Keratinocyte (primary cell): ENCODE results near the gene CLHC1. TPM values are rescaled to one million over a fixed set of nuclear protein-coding genes. Genes with fewer than 3 reads are reported as not detected.
"Not testable (repeated sequence)": the region's sequence is repeated elsewhere in the genome, so short reads cannot be mapped to it uniquely, and the experiment has no call there.

ENCODE experiments used
- DNase-seq: peaks from one replicate; pipeline ENCODE4 v3.0.0-alpha.2; 2011; ENCODE audit warnings: low read depth, missing footprints, low spot score
- FAIRE-seq: peaks from 2 replicates; lab custom pipeline; 2011; peaks lifted over from hg19 to GRCh38; lab: Jason Lieb, UNC
- H2AFZ ChIP-seq: 2 replicates; pipeline ENCODE4 v1.6.0; 2012; ENCODE audit warnings: low read length, control low read depth, inconsistent platforms; ENCODE audit not compliant: control insufficient read depth
- H3K27ac ChIP-seq: 2 replicates; pipeline ENCODE4 v1.5.1; 2011; ENCODE audit warnings: low read length; ENCODE audit not compliant: control insufficient read depth, insufficient read depth
- H3K27me3 ChIP-seq: 3 replicates; pipeline ENCODE4 v1.6.0; 2011; ENCODE audit warnings: low read length; ENCODE audit not compliant: control insufficient read depth, insufficient read depth; ENCODE audit errors: extremely low read depth
- H3K36me3 ChIP-seq, 2 experiments: 2 replicates in 1 of 2; 3 replicates in 1 of 2; pipeline ENCODE4 v1.5.1; 2011; ENCODE audit warnings: low read length in 2 of 2, mild to moderate bottlenecking in 1 of 2; ENCODE audit not compliant: control insufficient read depth in 2 of 2, insufficient read depth in 2 of 2; ENCODE audit errors: extremely low read depth in 1 of 2
- H3K4me1 ChIP-seq: 3 replicates; pipeline ENCODE4 v1.5.1; 2011; ENCODE audit warnings: low read length; ENCODE audit not compliant: control insufficient read depth, insufficient read depth; ENCODE audit errors: extremely low read depth
- H3K4me2 ChIP-seq: 3 replicates; pipeline ENCODE4 v1.6.0; 2011; ENCODE audit warnings: low read depth, low read length; ENCODE audit not compliant: control insufficient read depth, insufficient read depth; ENCODE audit errors: extremely low read depth
- H3K4me3 ChIP-seq, 3 experiments: fragments of 200-600 bp in 1 of 3; sonication (generic) in 1 of 3; 2 replicates in 2 of 3; 3 replicates in 1 of 3; pipeline ENCODE4 v1.5.1; 2011 to 2016; ENCODE audit warnings: low read length in 3 of 3, mild to moderate bottlenecking in 3 of 3, control low read depth in 2 of 3, inconsistent platforms in 1 of 3, low read depth in 1 of 3, mixed read lengths in 1 of 3, mixed run types in 1 of 3, moderate library complexity in 1 of 3; ENCODE audit not compliant: control insufficient read depth in 2 of 3, insufficient read depth in 2 of 3; ENCODE audit errors: extremely low read depth in 1 of 3
- H3K79me2 ChIP-seq: 2 replicates; pipeline ENCODE4 v1.6.0; 2012; ENCODE audit warnings: low read length; ENCODE audit not compliant: control insufficient read depth, insufficient read depth
- H3K9ac ChIP-seq: 3 replicates; pipeline ENCODE4 v1.6.0; 2011; ENCODE audit warnings: low read length; ENCODE audit not compliant: control insufficient read depth, insufficient read depth; ENCODE audit errors: extremely low read depth
- H3K9me1 ChIP-seq: 3 replicates; pipeline ENCODE4 v1.6.0; 2011; ENCODE audit warnings: low read length; ENCODE audit not compliant: control insufficient read depth, insufficient read depth; ENCODE audit errors: extremely low read depth
- H3K9me3 ChIP-seq: 2 replicates; pipeline ENCODE4 v1.5.1; 2012; ENCODE audit warnings: low read depth, low read length; ENCODE audit not compliant: control insufficient read depth
- H4K20me1 ChIP-seq: 3 replicates; pipeline ENCODE4 v1.6.0; 2011; ENCODE audit warnings: low read length; ENCODE audit not compliant: control insufficient read depth, insufficient read depth; ENCODE audit errors: extremely low read depth
- CTCF ChIP-seq, 3 experiments: IDR thresholded peaks in 1 of 3; conservative IDR thresholded peaks in 1 of 3; optimal IDR thresholded peaks in 1 of 3; 2 replicates in 2 of 3; 3 replicates in 1 of 3; pipeline versions ENCODE3 to v1.5.1; 2011; ENCODE audit warnings: low read length in 3 of 3, mild to moderate bottlenecking in 3 of 3, moderate library complexity in 2 of 3, control low read depth in 1 of 3, inconsistent platforms in 1 of 3; ENCODE audit not compliant: insufficient read depth in 2 of 3; ENCODE audit errors: extremely low read depth in 1 of 3
- EZH2 ChIP-seq: IDR thresholded peaks from one replicate; pipeline ENCODE4 v1.6.1; 2012; ENCODE audit warnings: inconsistent platforms, mild to moderate bottlenecking, low read length, moderate library complexity
- dilution Hi-C: fragments of 300-500 bp; cut with MboI; formaldehyde crosslinking; loops from one replicate; pipeline ENCODE4 v1.7.0; 2020; ENCODE audit warnings: low sequenced_read_pairs; ENCODE audit not compliant: extremely low pct_ligation_motif_present
- polyA plus RNA-seq, 5 experiments: library from polyadenylated mRNA; depleted of rRNA in 3 of 5; stranded (reverse) in 3 of 5; stranded (forward) in 1 of 5; unstranded in 1 of 5; fragments of >200 nt; gene quantifications; 1 replicate in 1 of 5; 2 replicates in 3 of 5; 3 replicates in 1 of 5; pipeline versions ENCODE4 v1.2.1 to v1.2.3, GENCODE V29; 2011 to 2012; ENCODE audit warnings: missing spikeins in 2 of 5, low read depth in 1 of 5, low replicate concordance in 1 of 5

CLHC1 gene
- polyA plus RNA-seq, 1 donor (not counting 4 experiments of a cell fraction or from before 2014, with no cell fraction given): 15.2 TPM

GRCh38 chr2:55146263-55146662 lies 85.8 kb downstream of the CLHC1 start:
- Histone ChIP-seq H3K4me3 (no peak overlapping the region), H3K4me1 (peaks cover 11% of the 10 kb centered on the region), H4K20me1 (no peaks in the 10 kb centered on the region), H3K27me3 (no peaks in the 10 kb centered on the region), H3K9ac (no peak overlapping the region), H3K79me2 (no peaks in the 10 kb centered on the region), H3K9me1 (no peaks in the 10 kb centered on the region), H3K36me3 (no peaks in the 10 kb centered on the region), H3K9me3 (no peaks in the 10 kb centered on the region), H3K4me2 (no peak overlapping the region), H2AFZ (no peak overlapping the region), H3K27ac (no peak overlapping the region)
- TF ChIP-seq EZH2 (no peak), CTCF (optimal IDR thresholded peaks at IDR 0.05 in 1 of 3, IDR thresholded peaks at IDR 0.05 in 1 of 3, conservative IDR thresholded peaks at IDR 0.05 in 1 of 3; ENCODE audit: extremely low read depth in 1 of 3, insufficient read depth in 2 of 3, low read length in 3 of 3) (no peak)
- dilution Hi-C loops: no loop called here
- no peak for DNase-seq
- no peak for FAIRE-seq

- H3K9me1 ChIP-seq: no peaks in the 10 kb centered on the region
- dilution Hi-C loops: no loop called here
- no peak overlapping the region for H3K9ac ChIP-seq
- no peaks in the 10 kb centered on the region for H3K27me3 ChIP-seq
- no peaks in the 10 kb centered on the region for H3K36me3 ChIP-seq
- H2AFZ ChIP-seq: no peak overlapping the region
- H3K27ac ChIP-seq: no peak overlapping the region
- no peaks in the 10 kb centered on the region for H3K9me3 ChIP-seq
- H3K4me3 ChIP-seq: no peak overlapping the region
- H3K79me2 ChIP-seq: no peaks in the 10 kb centered on the region
- TF ChIP-seq EZH2: no peak
- no peak for TF ChIP-seq CTCF (optimal IDR thresholded peaks at IDR 0.05 in 1 of 3, IDR thresholded peaks at IDR 0.05 in 1 of 3, conservative IDR thresholded peaks at IDR 0.05 in 1 of 3; ENCODE audit: extremely low read depth in 1 of 3, insufficient read depth in 2 of 3, low read length in 3 of 3)
- H3K4me2 ChIP-seq: no peak overlapping the region
- FAIRE-seq: no peak
- DNase-seq: no peak
- H4K20me1 ChIP-seq: no peaks in the 10 kb centered on the region
- peaks cover 11% of the 10 kb centered on the region for H3K4me1 ChIP-seq
Measured at GRCh38 chr2:55144922-55145820, 86.9 kb downstream of the CLHC1 start.

GRCh38 chr2:55143706-55144105 lies 88.4 kb downstream of the CLHC1 start:
- H3K4me2 ChIP-seq, H3K9ac ChIP-seq, FAIRE-seq, dilution Hi-C loops, DNase-seq, H3K36me3 ChIP-seq, H3K79me2 ChIP-seq, H3K27ac ChIP-seq, H3K4me3 ChIP-seq, H3K27me3 ChIP-seq, H3K9me1 ChIP-seq, H3K4me1 ChIP-seq, H3K9me3 ChIP-seq, H4K20me1 ChIP-seq, H2AFZ ChIP-seq: not testable (repeated sequence)
